ENCODE measurements around the gene NBPF9. TPM values are rescaled to one million over a fixed set of nuclear protein-coding genes. Genes with fewer than 3 reads are reported as not detected.
"Not testable (repeated sequence)": the region's sequence is repeated elsewhere in the genome, so short reads cannot be mapped to it uniquely, and the experiment has no call there.

NBPF9 gene
- 3.9 and 4.3 TPM in 2 replicates for total RNA-seq (2021)
- long read RNA-seq, partial matches to known transcripts, result 0 of 12 reads
- long read RNA-seq, other reads (novel, unspliced or antisense), result 12 of 12 reads

- not testable (repeated sequence) for H2BK15ac ChIP-seq (ENCODE audit: low read depth, low read length); H2AFZ ChIP-seq (ENCODE audit: low read length); H3K79me2 ChIP-seq (ENCODE audit: insufficient read depth, low read length); H2BK120ac ChIP-seq (ENCODE audit: low read depth, low read length, poor library complexity, severe bottlenecking); H3K4me1 ChIP-seq (ENCODE audit: insufficient read depth, low read length); H3K4ac ChIP-seq (ENCODE audit: low read depth, low read length); H3K23ac ChIP-seq (ENCODE audit: insufficient read length, low read depth, low read length); H4K20me1 ChIP-seq (ENCODE audit: control insufficient read depth, insufficient read depth, insufficient read length); H2BK20ac ChIP-seq (ENCODE audit: low read depth, low read length, poor library complexity, severe bottlenecking); H3K27me3 ChIP-seq (ENCODE audit: insufficient read depth, low read length); H3K36me3 Mint-ChIP-seq (ENCODE audit: insufficient read depth in 1 of 3, low read depth in 3 of 3); H2BK12ac ChIP-seq (ENCODE audit: insufficient read length, low read depth, low read length); H3K56ac ChIP-seq (ENCODE audit: insufficient read length, low read depth, low read length); H3K4me1 Mint-ChIP-seq; H3K14ac ChIP-seq (ENCODE audit: insufficient read depth, low read length); H4K5ac ChIP-seq (ENCODE audit: insufficient read length, low read depth, low read length); H3K9me3 Mint-ChIP-seq; H2BK5ac ChIP-seq (ENCODE audit: insufficient read length, low read length); H3K27ac ChIP-seq (ENCODE audit: insufficient read length, low read depth, low read length); H3T11ph ChIP-seq (ENCODE audit: low read length); H4K91ac ChIP-seq (ENCODE audit: insufficient read length, low read depth, low read length); H2AK5ac ChIP-seq (ENCODE audit: insufficient read length, low read length); H3K9ac ChIP-seq (ENCODE audit: extremely low read depth, insufficient read length, low read length); H3K79me1 ChIP-seq (ENCODE audit: insufficient read depth, low read depth, low read length, poor library complexity, severe bottlenecking); H3K27ac Mint-ChIP-seq; H3K9me3 ChIP-seq (ENCODE audit: control insufficient read depth, low read depth, low read length); H4K8ac ChIP-seq (replicated peaks; ENCODE audit: insufficient read length, low read depth, low read length); H3K18ac ChIP-seq (ENCODE audit: insufficient read length, low read depth, low read length); H3K23me2 ChIP-seq (ENCODE audit: insufficient read length, low read depth, low read length, poor library complexity, severe bottlenecking); H3K4me2 ChIP-seq (ENCODE audit: insufficient read depth, insufficient read length, low read length)
- Mint-ChIP-seq H3K27me3 (ENCODE audit: low read depth) (peaks cover 38% of the 10 kb centered on the region), H3K4me3 (peak within 1 kb of the TSS; percentile 86 to 97)
- peak; percentile 45 for DNase-seq
- no CpG with 5 or more reads among the region's 85 CpGs for WGBS (ENCODE audit: extremely low coverage, insufficient read length, low lambda C conversion rate)
These were observed at the start of gene NBPF9 for GRCh38 chr1:149103109-149104081. NBPF9 (minus strand) TSS chr1:149103551; CDS start chr1:149082139, 21,412 bp downstream.

GRCh38 chr1:149149909-149150308, 46.6 kb upstream of the NBPF9 start:
- H3K4me1 Mint-ChIP-seq; H3K27me3 Mint-ChIP-seq (ENCODE audit: low read depth); H2AK5ac ChIP-seq (ENCODE audit: insufficient read length, low read length); DNase-seq; H3K36me3 Mint-ChIP-seq (ENCODE audit: insufficient read depth in 1 of 3, low read depth in 3 of 3); H3K27ac ChIP-seq (ENCODE audit: insufficient read length, low read depth, low read length); H2BK120ac ChIP-seq (ENCODE audit: low read depth, low read length, poor library complexity, severe bottlenecking); H4K20me1 ChIP-seq (ENCODE audit: control insufficient read depth, insufficient read depth, insufficient read length); H3K27ac Mint-ChIP-seq; H2BK15ac ChIP-seq (ENCODE audit: low read depth, low read length); H3K79me1 ChIP-seq (ENCODE audit: insufficient read depth, low read depth, low read length, poor library complexity, severe bottlenecking); H4K8ac ChIP-seq (replicated peaks; ENCODE audit: insufficient read length, low read depth, low read length); H3K9me3 ChIP-seq (ENCODE audit: control insufficient read depth, low read depth, low read length); H3K4me2 ChIP-seq (ENCODE audit: insufficient read depth, insufficient read length, low read length); H2AFZ ChIP-seq (ENCODE audit: low read length); H3K18ac ChIP-seq (ENCODE audit: insufficient read length, low read depth, low read length); H3K9ac ChIP-seq (ENCODE audit: extremely low read depth, insufficient read length, low read length); H3K79me2 ChIP-seq (ENCODE audit: insufficient read depth, low read length); H3K9me3 Mint-ChIP-seq; H2BK5ac ChIP-seq (ENCODE audit: insufficient read length, low read length); H3K56ac ChIP-seq (ENCODE audit: insufficient read length, low read depth, low read length); H3K23ac ChIP-seq (ENCODE audit: insufficient read length, low read depth, low read length); H2BK12ac ChIP-seq (ENCODE audit: insufficient read length, low read depth, low read length); H3K4me3 Mint-ChIP-seq; H2BK20ac ChIP-seq (ENCODE audit: low read depth, low read length, poor library complexity, severe bottlenecking); H3K14ac ChIP-seq (ENCODE audit: insufficient read depth, low read length); H4K91ac ChIP-seq (ENCODE audit: insufficient read length, low read depth, low read length); H3K4me1 ChIP-seq (ENCODE audit: insufficient read depth, low read length); H3K27me3 ChIP-seq (ENCODE audit: insufficient read depth, low read length); H4K5ac ChIP-seq (ENCODE audit: insufficient read length, low read depth, low read length); H3K4ac ChIP-seq (ENCODE audit: low read depth, low read length); H3T11ph ChIP-seq (ENCODE audit: low read length); H3K23me2 ChIP-seq (ENCODE audit: insufficient read length, low read depth, low read length, poor library complexity, severe bottlenecking): not testable (repeated sequence)
- WGBS (ENCODE audit: extremely low coverage, insufficient read length, low lambda C conversion rate), result no CpG with 5 or more reads among the region's 4 CpGs
